Fibroblast of lung (primary cell): ENCODE data around the gene LIPA.

ENCODE experiments used
- EZH2 ChIP-seq: IDR thresholded peaks from 2 replicates; pipeline ENCODE4 v1.5.1; 2012; ENCODE audit warnings: low read length, control low read depth, mild to moderate bottlenecking; ENCODE audit errors: missing control alignments
- TF ChIP-seq, protein P1 (sequence below), 2 donors: IDR thresholded peaks in 1 of 2; conservative IDR thresholded peaks in 1 of 2; 1 replicate in 1 of 2; 2 replicates in 1 of 2; pipeline ENCODE4 v1.5.1; 2011 to 2012; ENCODE audit warnings: low read length in 2 of 2, control low read depth in 1 of 2, inconsistent platforms in 1 of 2, low read depth in 1 of 2, mild to moderate bottlenecking in 1 of 2

DNA sequence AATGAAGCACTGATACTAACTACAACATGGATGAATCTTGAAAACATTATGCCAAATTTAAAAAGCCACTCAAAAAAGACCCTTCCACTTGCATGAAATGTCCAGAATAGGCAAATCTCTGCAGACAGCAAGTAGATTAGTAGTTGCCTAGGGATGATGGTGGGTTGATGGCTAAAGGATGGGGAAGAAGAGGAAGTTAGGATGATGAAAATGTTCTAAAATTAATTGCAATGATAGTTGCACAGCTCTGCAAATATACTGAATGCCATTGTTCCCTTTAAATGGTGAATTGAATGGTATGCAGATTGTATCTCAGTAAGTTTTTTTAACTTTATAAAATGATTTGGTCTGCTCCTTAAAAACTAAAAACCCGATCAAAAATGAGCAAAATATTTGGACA is 7.3 kb upstream of the LIPA start:
- TF ChIP-seq, protein P1, sequence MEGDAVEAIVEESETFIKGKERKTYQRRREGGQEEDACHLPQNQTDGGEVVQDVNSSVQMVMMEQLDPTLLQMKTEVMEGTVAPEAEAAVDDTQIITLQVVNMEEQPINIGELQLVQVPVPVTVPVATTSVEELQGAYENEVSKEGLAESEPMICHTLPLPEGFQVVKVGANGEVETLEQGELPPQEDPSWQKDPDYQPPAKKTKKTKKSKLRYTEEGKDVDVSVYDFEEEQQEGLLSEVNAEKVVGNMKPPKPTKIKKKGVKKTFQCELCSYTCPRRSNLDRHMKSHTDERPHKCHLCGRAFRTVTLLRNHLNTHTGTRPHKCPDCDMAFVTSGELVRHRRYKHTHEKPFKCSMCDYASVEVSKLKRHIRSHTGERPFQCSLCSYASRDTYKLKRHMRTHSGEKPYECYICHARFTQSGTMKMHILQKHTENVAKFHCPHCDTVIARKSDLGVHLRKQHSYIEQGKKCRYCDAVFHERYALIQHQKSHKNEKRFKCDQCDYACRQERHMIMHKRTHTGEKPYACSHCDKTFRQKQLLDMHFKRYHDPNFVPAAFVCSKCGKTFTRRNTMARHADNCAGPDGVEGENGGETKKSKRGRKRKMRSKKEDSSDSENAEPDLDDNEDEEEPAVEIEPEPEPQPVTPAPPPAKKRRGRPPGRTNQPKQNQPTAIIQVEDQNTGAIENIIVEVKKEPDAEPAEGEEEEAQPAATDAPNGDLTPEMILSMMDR (conservative IDR thresholded peaks at IDR 0.05 in 1 of 2, IDR thresholded peaks at IDR 0.05 in 1 of 2; ENCODE audit: low read depth in 1 of 2, low read length in 2 of 2): no peak
- TF ChIP-seq EZH2: no peak
